Activated CD8-positive, alpha-beta memory T cell treated with anti-CD3 and anti-CD28 coated beads, Interleukin-2, amount 50 U/mL, for 1 hour (primary cell): ENCODE measurements around the gene OR2V1.
"Not testable (repeated sequence)": the region's sequence is repeated elsewhere in the genome, so short reads cannot be mapped to it uniquely, and the experiment has no call there.

ENCODE experiments used
- DNase-seq: peaks from one replicate; pipeline ENCODE4 v3.0.0-alpha.2; 2020; ENCODE audit errors: extremely low read depth

OR2V1 gene, protein sequence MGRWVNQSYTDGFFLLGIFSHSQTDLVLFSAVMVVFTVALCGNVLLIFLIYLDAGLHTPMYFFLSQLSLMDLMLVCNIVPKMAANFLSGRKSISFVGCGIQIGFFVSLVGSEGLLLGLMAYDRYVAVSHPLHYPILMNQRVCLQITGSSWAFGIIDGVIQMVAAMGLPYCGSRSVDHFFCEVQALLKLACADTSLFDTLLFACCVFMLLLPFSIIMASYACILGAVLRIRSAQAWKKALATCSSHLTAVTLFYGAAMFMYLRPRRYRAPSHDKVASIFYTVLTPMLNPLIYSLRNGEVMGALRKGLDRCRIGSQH

GRCh38 chr5:181130832-181131496, at the start of gene OR2V1:
OR2V1 (minus strand) TSS chr5:181131169; CDS start chr5:181125304, 5,865 bp downstream.
- DNase-seq: no peak

- not testable (repeated sequence) for DNase-seq
These were observed 46.6 kb upstream of the OR2V1 start for GRCh38 chr5:181177559-181177958.

GRCh38 chr5:181176254-181176952, 45.4 kb upstream of the OR2V1 start:
- no peak for DNase-seq

- no peak for DNase-seq
These were observed 42.7 kb upstream of the OR2V1 start for GRCh38 chr5:181173420-181174342.

GRCh38 chr5:181173027-181173419, 42.1 kb upstream of the OR2V1 start:
- DNase-seq: no peak

DNA sequence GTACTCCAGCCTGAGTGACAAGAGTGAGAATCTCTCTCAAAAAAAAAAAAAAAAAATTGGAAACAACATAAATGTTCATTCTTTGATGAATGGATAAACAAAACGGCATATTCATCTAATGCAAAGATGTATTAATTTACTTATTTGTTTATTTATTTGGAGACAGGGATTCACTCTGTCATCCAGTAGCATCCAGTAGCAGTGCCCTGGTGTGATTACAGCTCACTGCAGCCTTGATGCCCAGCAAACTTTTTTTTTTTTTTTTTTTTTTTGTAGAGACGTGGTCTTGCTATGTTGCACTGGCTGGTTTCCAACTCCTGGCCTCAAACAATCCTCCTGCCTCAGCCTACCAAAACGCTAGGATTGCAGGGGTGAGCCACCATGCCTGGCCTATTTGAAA, 40.8 kb upstream of the OR2V1 start:
- DNase-seq: no peak

DNA sequence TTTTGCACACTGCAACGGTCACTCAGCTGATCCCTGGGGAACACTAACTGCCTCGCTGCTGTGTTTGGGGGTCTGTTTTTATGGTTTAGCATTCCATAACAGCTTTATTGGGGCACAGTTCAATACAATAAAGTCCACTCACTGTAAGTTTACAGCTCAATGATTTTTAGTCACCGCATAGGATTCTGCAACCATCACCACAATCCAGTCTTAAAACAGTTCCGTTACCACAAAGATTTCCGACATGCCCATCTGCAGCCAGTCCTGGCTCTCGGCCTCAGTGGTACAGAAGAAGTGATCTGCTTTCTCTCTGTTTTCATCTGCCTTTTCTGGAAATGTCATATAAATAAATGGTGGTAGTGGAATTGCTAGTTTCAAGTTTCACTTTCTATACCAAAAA, 40.0 kb upstream of the OR2V1 start:
- DNase-seq: no peak

- no peak for DNase-seq
These were observed 39.4 kb upstream of the OR2V1 start for GRCh38 chr5:181170237-181170825.

DNA sequence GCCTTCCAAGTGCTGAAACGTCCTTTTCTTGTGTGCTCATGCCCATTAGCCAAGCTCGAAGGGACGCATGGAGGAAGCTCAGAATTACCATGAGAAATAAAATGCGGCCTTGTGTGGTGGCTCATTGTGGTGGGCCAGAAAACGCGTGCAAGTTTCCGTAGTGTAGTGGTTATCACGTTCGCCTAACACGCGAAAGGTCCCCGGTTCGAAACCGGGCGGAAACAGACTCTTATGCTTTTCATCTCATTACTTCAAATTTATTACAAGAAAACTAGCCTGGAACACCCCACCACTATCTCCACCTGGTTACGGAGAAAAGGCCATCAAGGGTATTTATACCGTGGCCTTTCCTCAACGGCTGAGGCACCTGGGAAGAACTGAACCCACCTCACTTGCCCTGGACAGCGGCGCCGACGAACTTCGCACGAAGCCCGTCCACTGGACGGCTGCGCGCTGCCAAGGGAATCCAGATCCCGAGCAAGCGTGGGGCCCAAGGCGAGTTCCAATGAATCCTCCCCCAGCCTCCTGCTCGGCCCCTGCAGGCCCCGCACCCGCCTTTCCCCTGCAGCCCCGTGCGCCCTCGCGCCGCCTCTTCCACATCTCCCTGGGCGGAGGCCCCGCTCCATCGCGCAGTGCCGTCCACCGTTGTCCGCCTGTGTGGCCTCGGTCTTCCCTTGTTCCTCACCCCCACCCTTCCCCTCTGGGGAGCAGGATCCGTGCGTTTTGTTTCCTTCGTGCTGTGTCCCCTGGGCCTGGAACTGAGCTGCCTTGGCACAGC, 38.7 kb upstream of the OR2V1 start:
- DNase-seq: not testable (repeated sequence)

DNA sequence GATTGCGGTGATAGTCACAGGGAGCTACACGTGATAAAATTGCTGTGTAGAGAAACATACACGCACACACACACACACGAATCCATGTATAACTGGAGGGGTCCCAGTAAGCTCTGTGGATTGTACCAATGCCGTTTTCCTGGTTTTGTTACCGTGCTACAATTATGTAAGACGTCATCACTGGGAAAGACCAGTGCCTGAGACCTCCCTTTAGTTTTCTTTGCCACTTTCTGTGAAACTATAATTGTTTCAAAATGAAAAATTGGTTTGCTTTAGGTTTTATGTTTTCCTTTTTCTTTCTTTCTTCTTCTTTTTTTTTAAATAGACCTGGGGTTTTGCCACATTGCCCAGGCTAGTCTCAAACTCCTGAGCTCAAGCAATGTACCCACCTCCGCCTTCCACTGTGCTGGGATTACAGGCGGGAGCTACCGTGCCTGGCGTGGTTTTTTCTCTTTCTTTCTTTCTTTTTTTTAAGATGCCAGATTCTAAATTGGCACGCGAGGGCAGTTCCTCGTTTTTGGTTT, 37.7 kb upstream of the OR2V1 start:
- DNase-seq: no peak

DNA sequence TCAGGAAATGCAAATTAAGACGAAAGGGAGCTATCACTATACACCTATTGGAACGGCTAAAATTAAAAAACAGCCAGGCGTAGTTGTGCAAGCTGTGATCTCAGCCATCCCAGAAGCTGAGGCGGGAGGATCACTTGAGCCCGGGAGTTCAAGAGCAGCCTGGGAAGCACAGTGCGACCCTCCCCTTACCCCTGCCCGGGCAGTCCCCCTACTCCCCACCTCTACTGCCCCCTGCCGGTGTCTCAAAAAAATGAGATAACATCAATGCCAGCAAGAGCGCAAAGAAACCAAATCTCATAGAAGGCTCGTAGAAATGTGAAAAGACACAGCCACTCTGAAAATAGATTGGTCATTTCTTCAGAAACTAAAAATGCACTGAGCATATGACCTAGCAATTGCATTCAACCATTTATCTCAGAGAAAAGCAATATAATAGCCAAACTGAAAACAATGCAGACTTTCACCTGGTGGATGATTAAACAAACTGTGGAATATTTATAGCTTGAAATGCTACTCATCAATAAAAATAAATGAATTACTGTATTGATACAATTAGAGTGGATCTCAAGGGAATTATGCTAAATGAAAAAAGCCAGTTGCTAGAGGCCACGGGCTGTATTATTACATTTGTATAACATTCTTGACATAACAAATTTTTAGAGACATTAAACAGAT, 37.0 kb upstream of the OR2V1 start:
- DNase-seq: no peak

GRCh38 chr5:181166812-181167733, 36.1 kb upstream of the OR2V1 start:
- no peak for DNase-seq

DNA sequence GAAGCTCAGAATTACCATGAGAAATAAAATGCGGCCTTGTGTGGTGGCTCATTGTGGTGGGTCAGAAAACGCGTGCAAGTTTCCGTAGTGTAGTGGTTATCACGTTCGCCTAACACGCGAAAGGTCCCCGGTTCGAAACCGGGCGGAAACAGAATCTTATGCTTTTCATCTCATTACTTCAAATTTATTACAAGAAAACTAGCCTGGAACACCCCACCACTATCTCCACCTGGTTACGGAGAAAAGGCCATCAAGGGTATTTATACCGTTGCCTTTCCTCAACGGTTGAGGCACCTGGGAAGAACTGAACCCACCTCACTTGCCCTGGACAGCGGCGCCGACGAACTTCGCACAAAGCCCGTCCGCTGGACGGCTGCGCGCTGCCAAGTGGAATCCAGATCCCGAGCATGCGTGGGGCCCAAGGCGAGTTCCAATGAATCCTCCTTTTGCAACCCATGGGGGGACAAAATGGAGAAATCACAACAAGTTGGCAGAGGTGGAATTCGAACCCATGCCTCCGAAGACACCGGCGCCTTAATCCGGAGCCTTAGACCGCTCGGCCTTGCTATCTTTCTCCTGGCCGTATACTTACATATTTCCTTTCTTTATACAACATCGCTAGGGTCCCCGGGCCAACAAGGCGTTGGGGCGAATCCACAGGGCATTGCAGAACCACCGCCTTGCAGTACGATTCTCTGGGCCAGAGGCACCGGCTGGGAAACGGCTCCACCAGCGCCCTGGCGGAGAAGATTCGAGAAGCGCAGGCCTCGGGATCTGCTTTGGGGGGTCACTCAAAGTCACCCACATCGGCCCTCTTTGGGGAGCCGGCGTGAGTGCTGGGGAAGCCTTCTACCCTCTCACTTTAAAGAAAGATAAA, 33.3 kb upstream of the OR2V1 start:
- no peak for DNase-seq

DNA sequence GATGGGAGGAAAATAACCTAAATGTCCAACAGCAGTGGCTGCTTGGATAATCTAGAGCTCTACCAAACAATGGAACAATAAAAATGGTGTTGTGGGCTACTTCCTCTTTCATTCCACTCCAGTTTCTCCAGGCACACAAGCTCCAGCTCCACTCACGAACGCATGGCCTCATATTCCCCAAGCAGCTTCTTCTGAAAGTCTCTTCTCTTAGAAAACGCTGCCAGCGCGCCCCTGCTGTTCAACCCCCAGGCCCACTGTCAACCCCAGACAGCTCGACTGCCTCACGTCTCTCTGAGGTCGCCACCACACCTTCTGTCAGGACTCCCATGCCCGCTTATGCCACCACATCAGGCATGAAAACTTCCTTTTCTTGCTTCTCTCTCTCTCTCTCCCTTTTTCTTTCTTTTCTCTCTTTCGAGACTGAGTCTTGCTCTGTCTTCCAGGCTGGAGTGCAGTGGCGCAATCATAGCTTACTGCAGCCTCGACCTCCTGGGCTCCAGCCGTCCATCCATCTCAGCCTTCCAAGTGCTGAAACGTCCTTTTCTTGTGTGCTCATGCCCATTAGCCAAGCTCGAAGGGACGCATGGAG, 32.6 kb upstream of the OR2V1 start:
- no peak for DNase-seq

DNA sequence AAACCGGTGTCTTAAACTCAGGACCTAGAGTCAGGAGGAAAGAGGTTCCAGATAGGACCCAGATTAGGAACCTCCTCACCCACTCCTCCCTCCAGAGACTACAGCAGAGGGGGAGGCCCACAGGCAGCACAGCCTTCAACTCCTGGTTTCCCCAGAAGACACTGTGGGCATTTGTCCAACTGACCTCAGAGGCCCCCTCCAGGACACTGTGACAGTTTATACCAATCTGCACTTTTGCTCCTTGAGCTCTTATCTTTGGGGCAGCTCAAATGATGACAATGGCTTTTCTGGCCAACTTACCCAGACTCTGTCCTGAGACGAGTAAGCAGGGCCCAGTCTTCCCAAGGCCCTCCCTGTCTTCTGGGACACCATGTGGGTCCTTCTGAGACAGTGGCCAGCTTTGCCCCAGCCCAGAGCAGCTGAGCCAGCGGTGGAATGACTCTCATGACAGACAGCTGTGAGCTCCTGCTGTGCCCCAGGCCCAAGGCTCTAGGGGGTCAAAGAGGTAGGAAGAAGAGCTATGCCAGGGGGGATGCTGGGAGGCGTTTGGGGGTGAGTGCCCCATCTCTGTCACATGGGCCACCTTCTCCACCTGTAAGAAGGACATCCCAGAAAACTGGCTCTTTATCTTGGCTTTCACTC, 30.7 kb upstream of the OR2V1 start:
- DNase-seq: no peak

DNA sequence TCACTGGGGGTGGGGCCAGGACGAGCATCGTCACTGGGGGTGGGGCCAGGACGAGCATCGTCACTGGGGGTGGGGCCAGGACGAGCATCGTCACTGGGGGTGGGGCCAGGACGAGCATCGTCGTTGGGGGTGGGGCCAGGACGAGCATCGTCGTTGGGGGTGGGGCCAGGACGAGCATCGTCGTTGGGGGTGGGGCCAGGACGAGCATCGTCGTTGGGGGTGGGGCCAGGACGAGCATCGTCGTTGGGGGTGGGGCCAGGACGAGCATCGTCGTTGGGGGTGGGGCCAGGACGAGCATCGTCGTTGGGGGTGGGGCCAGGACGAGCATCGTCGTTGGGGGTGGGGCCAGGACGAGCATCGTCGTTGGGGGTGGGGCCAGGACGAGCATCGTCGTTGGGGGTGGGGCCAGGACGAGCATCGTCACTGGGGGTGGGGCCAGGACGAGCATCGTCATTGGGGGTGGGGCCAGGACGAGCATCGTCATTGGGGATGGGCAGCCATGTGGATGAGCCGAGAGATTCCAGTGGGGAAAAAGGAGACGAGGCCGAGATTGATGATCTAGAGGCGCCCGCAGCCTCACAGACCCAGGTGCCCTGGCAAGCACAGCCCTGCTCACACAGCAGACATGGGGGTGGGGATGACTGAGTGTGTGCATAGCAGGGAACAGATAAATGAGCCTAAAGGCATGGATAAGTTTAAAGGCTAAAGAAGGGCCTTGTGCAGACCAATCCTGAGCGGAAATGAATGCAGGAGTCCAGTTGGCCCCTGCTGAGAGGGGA, 30.0 kb upstream of the OR2V1 start:
- DNase-seq: not testable (repeated sequence)
